ENCODE data around the gene MARCHF11.

Gene MARCHF11, protein sequence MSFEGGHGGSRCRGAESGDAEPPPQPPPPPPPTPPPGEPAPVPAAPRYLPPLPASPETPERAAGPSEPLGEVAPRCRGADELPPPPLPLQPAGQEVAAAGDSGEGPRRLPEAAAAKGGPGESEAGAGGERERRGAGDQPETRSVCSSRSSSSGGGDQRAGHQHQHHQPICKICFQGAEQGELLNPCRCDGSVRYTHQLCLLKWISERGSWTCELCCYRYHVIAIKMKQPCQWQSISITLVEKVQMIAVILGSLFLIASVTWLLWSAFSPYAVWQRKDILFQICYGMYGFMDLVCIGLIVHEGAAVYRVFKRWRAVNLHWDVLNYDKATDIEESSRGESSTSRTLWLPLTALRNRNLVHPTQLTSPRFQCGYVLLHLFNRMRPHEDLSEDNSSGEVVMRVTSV

DNA sequence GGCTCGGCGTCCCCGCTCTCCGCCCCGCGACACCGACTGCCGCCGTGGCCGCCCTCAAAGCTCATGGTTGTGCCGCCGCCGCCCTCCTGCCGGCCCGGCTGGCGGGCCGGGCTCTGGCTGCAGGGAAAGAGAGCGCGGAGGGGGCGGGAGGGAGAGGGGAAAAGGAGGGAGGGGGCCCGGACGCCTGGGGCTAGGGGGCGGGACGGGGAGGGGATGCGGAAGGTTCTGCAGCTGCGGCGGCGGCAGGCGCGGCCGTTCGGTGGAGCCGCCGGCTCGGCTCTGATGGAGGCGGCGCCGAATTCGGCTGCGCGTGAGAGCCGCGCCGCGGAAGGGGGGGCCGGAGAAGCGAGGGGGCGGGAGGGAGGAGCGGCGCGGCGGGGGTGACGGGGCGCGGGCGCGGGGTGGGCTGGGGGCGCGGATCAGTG, at the start of gene MARCHF11:
Gene MARCHF11 (minus strand): TSS at position 281 of the 425 bp plus-strand sequence. CDS start 216 bp downstream, at position 65.
- TF ChIP-seq ELF4 (IDR thresholded peaks at IDR 0.05): no peak
- TF ChIP-seq L3MBTL2 (conservative IDR thresholded peaks at IDR 0.05): no peak
- TF ChIP-seq PKNOX1 (IDR thresholded peaks at IDR 0.05): no peak
- no peak for TF ChIP-seq TARDBP (IDR thresholded peaks at IDR 0.05)
- no peak for TF ChIP-seq ARNT (IDR thresholded peaks at IDR 0.05)
- no peak for TF ChIP-seq BHLHE40 (IDR thresholded peaks at IDR 0.05; ENCODE audit: borderline replicate concordance)
- no peak for TF ChIP-seq FOXA1 (IDR thresholded peaks at IDR 0.05)
- no peak for TF ChIP-seq NFRKB (IDR thresholded peaks at IDR 0.05)
- no peak for TF ChIP-seq FOXM1 (IDR thresholded peaks at IDR 0.05; ENCODE audit: borderline replicate concordance)
- TF ChIP-seq SP1 (IDR thresholded peaks at IDR 0.05): no peak
- no peak for TF ChIP-seq FOXK2 (IDR thresholded peaks at IDR 0.05)
- no peak for DNase-seq (ENCODE audit: extremely low spot score)
- ChIA-PET CTCF (no interaction called here), POLR2A (no interaction called here)

DNA sequence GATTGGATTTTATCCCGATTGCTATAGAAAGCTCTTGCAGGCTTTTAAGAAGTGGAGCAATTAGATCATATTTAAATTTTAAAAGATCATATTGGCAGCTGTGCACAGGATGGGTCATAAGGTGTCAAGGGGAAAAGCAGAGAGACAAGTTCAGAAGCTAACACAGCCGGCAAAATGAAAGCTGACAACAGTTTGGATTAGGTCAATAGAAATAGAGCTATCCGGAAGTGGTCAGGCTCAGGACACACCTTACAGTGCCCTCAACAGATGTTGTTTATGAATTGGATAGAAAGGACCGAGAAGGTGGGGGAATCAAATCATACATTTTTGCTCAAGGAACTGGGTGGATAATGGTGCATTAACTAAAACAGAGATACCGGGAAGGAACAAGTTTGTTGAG, 46.3 kb upstream of the MARCHF11 start:
- POLR2A ChIA-PET: no interaction called here
- no peak for DNase-seq (ENCODE audit: extremely low spot score)
- CTCF ChIA-PET: interaction anchor here (0.6 kb wide), 1 partner anchor 232 kb away, joined by 3 read pairs; no protein-coding TSS in a partner anchor
- no peak for TF ChIP-seq NFRKB (IDR thresholded peaks at IDR 0.05)
- TF ChIP-seq HDGF (IDR thresholded peaks at IDR 0.05; ENCODE audit: borderline replicate concordance): no peak
- TF ChIP-seq PKNOX1 (IDR thresholded peaks at IDR 0.05): no peak
- no peak for TF ChIP-seq TARDBP (IDR thresholded peaks at IDR 0.05)
- no peak for TF ChIP-seq SUZ12 (IDR thresholded peaks at IDR 0.05)
- no peak for TF ChIP-seq ARNT (IDR thresholded peaks at IDR 0.05)
- no peak for TF ChIP-seq FOXM1 (IDR thresholded peaks at IDR 0.05; ENCODE audit: borderline replicate concordance)
- TF ChIP-seq L3MBTL2 (conservative IDR thresholded peaks at IDR 0.05): no peak
- TF ChIP-seq LEF1 (IDR thresholded peaks at IDR 0.05; ENCODE audit: borderline replicate concordance): no peak
- TF ChIP-seq FOXA1 (IDR thresholded peaks at IDR 0.05): no peak
- TF ChIP-seq ZNF384 (IDR thresholded peaks at IDR 0.05): no peak
- TF ChIP-seq FOXK2 (IDR thresholded peaks at IDR 0.05): no peak
- no peak for TF ChIP-seq CTBP1 (IDR thresholded peaks at IDR 0.05; ENCODE audit: borderline replicate concordance)
- no peak for TF ChIP-seq ELF4 (IDR thresholded peaks at IDR 0.05)
- no peak for TF ChIP-seq BHLHE40 (IDR thresholded peaks at IDR 0.05; ENCODE audit: borderline replicate concordance)

- DNase-seq (ENCODE audit: extremely low spot score): no peak
- no peak for TF ChIP-seq FOXM1 (IDR thresholded peaks at IDR 0.05; ENCODE audit: borderline replicate concordance)
- TF ChIP-seq ARNT (IDR thresholded peaks at IDR 0.05): no peak
- TF ChIP-seq ELF4 (IDR thresholded peaks at IDR 0.05): no peak
- TF ChIP-seq NFRKB (IDR thresholded peaks at IDR 0.05): no peak
- TF ChIP-seq ZNF384 (IDR thresholded peaks at IDR 0.05): no peak
- TF ChIP-seq TARDBP (IDR thresholded peaks at IDR 0.05): no peak
- TF ChIP-seq PKNOX1 (IDR thresholded peaks at IDR 0.05): no peak
- TF ChIP-seq HDGF (IDR thresholded peaks at IDR 0.05; ENCODE audit: borderline replicate concordance): no peak
- ChIA-PET CTCF (no interaction called here), POLR2A (no interaction called here)
Measured at GRCh38 chr5:16192311-16192710, 12.7 kb upstream of the MARCHF11 start.

- DNase-seq (ENCODE audit: extremely low spot score): no peak
- ChIA-PET CTCF (no interaction called here), POLR2A (no interaction called here)
- TF ChIP-seq FOXM1 (IDR thresholded peaks at IDR 0.05; ENCODE audit: borderline replicate concordance) (no peak), FOXA1 (IDR thresholded peaks at IDR 0.05) (no peak), L3MBTL2 (conservative IDR thresholded peaks at IDR 0.05) (no peak), LEF1 (IDR thresholded peaks at IDR 0.05; ENCODE audit: borderline replicate concordance) (no peak), HDGF (IDR thresholded peaks at IDR 0.05; ENCODE audit: borderline replicate concordance) (no peak), ARNT (IDR thresholded peaks at IDR 0.05) (no peak), NFRKB (IDR thresholded peaks at IDR 0.05) (no peak), ELF4 (IDR thresholded peaks at IDR 0.05) (no peak), CTBP1 (IDR thresholded peaks at IDR 0.05; ENCODE audit: borderline replicate concordance) (no peak), BHLHE40 (IDR thresholded peaks at IDR 0.05; ENCODE audit: borderline replicate concordance) (no peak), TARDBP (IDR thresholded peaks at IDR 0.05) (no peak), PKNOX1 (IDR thresholded peaks at IDR 0.05) (no peak), FOXK2 (IDR thresholded peaks at IDR 0.05) (no peak), SUZ12 (IDR thresholded peaks at IDR 0.05) (no peak), SP1 (IDR thresholded peaks at IDR 0.05) (no peak)
Measured at GRCh38 chr5:16180789-16181082, 1.1 kb upstream of the MARCHF11 start.

DNA sequence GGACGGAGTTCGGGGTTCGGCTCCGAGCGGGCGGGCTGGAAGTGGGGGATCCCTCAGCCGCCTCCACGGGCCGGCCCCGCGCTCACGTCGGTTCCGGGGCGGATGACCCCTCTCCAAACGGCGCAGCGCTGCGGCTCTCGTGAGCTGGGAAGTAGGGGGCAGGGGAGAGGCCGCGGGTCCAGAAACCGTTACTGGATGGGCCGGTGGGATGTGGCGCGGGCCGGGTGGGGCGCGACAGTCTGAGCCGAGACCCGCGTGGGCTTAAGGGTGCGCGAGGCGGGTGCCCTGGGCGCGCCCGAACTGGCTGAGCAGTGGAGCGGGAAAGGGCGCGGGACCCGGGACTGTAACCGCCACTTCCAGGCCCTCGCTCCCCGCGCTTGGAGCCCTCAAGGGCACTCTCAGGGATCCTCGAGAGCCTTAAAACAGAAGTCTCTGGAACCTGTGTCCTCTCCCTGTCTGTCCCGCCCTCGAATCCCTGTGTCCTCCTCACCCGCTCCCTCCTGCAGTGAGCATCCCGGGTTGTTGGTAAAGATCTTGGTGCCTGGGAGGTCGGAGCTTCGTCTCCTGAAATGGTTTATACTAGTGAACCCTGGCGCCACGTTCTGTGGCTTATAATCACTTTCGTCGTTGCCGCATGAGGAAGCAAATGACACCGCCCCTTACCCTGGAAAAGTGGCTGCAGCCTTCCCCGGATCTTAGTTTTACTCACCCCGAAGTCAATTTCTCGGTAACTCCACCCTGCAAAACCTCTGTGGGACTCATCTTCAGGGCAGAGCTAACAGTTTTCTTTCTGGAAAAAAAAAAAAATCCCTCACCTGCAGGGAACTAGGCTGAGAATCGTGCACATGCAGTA, 571 bp upstream of the MARCHF11 start:
- DNase-seq (ENCODE audit: extremely low spot score): no peak
- TF ChIP-seq BHLHE40 (IDR thresholded peaks at IDR 0.05; ENCODE audit: borderline replicate concordance): no peak
- TF ChIP-seq FOXK2 (IDR thresholded peaks at IDR 0.05): no peak
- no peak for TF ChIP-seq NFRKB (IDR thresholded peaks at IDR 0.05)
- no peak for TF ChIP-seq LEF1 (IDR thresholded peaks at IDR 0.05; ENCODE audit: borderline replicate concordance)
- no peak for TF ChIP-seq ELF4 (IDR thresholded peaks at IDR 0.05)
- TF ChIP-seq ZNF384 (IDR thresholded peaks at IDR 0.05): no peak
- no peak for TF ChIP-seq TARDBP (IDR thresholded peaks at IDR 0.05)
- no peak for TF ChIP-seq SUZ12 (IDR thresholded peaks at IDR 0.05)
- TF ChIP-seq FOXM1 (IDR thresholded peaks at IDR 0.05; ENCODE audit: borderline replicate concordance): no peak
- TF ChIP-seq HDGF (IDR thresholded peaks at IDR 0.05; ENCODE audit: borderline replicate concordance): no peak
- no peak for TF ChIP-seq SP1 (IDR thresholded peaks at IDR 0.05)
- no peak for TF ChIP-seq PKNOX1 (IDR thresholded peaks at IDR 0.05)
- no peak for TF ChIP-seq ARNT (IDR thresholded peaks at IDR 0.05)
- no peak for TF ChIP-seq CTBP1 (IDR thresholded peaks at IDR 0.05; ENCODE audit: borderline replicate concordance)
- TF ChIP-seq FOXA1 (IDR thresholded peaks at IDR 0.05): no peak
- no peak for TF ChIP-seq L3MBTL2 (conservative IDR thresholded peaks at IDR 0.05)

More for the DNA sequence above, 571 bp upstream of the MARCHF11 start:
- CTCF ChIA-PET: no interaction called here
- POLR2A ChIA-PET: no interaction called here
